PC-9 (cell line): ENCODE measurements around the gene ERC1. TPM values are rescaled to one million over a fixed set of nuclear protein-coding genes. Genes with fewer than 3 reads are reported as not detected.

Source experiments
- BruUV-seq: library from RNA; stranded (reverse); fragments of 400-500 nt; replicated peaks from 2 replicates; lab custom pipeline; 2021; lab: Mats Ljungman, UMichigan
- CTCF ChIA-PET: fragments of 300-600 bp; sonication (Branson Sonifier 250); formaldehyde crosslinking; loops from one replicate; lab custom pipeline; 2022; ENCODE audit warnings: antibody characterized with exemption; lab: Charles Lee
- POLR2A ChIA-PET: fragments of 300-600 bp; sonication (Branson Sonifier 250); formaldehyde crosslinking; loops from one replicate; lab custom pipeline; 2022; ENCODE audit warnings: antibody characterized with exemption; ENCODE audit not compliant: unreplicated experiment; lab: Charles Lee
- DNase-seq, 2 experiments: peaks; one replicate each; pipeline versions ENCODE4 v3.0.0 to v3.0.0-alpha.2; 2015 to 2022; ENCODE audit warnings: mixed read lengths in 1 of 2
- H2AFZ ChIP-seq: fragments of 200-600 bp; sonication (generic); 2 replicates; pipeline ENCODE4 v1.8.1; 2017; ENCODE audit warnings: antibody characterized with exemption
- H3F3A ChIP-seq: fragments of 200-600 bp; sonication (generic); 2 replicates; pipeline ENCODE4 v1.8.1; 2017; ENCODE audit warnings: antibody characterized with exemption, mild to moderate bottlenecking, low read depth; ENCODE audit not compliant: insufficient read depth
- H3K27ac ChIP-seq: fragments of 200-600 bp; sonication (generic); 2 replicates; pipeline ENCODE4 v1.6.1; 2016; ENCODE audit warnings: mixed run types
- H3K27me3 ChIP-seq: fragments of 200-600 bp; sonication (generic); 2 replicates; pipeline ENCODE4 v1.6.1; 2016; ENCODE audit warnings: low read depth, mixed run types; ENCODE audit not compliant: insufficient read depth
- H3K36me3 ChIP-seq: fragments of 200-600 bp; sonication (generic); 2 replicates; pipeline ENCODE4 v1.6.1; 2016; ENCODE audit warnings: low read depth, mixed run types
- H3K4me1 ChIP-seq: fragments of 200-600 bp; sonication (generic); replicated peaks from 2 replicates; pipeline ENCODE4 v1.6.1; 2016; ENCODE audit warnings: mixed run types; ENCODE audit not compliant: insufficient read depth
- H3K4me2 ChIP-seq: fragments of 200-600 bp; sonication (generic); 2 replicates; pipeline ENCODE4 v1.6.1; 2017; ENCODE audit warnings: mixed run types
- H3K4me3 ChIP-seq: fragments of 200-600 bp; sonication (generic); 2 replicates; pipeline ENCODE4 v1.6.1; 2016; ENCODE audit warnings: mixed run types
- H3K79me2 ChIP-seq: fragments of 200-600 bp; sonication (generic); 2 replicates; pipeline ENCODE4 v1.6.1; 2017; ENCODE audit warnings: low read depth, mixed run types
- H3K9me2 ChIP-seq: fragments of 200-600 bp; sonication (generic); 2 replicates; pipeline ENCODE4 v1.8.1; 2017; ENCODE audit warnings: mild to moderate bottlenecking; ENCODE audit not compliant: insufficient read depth
- H3K9me3 ChIP-seq: fragments of 200-600 bp; sonication (generic); 2 replicates; pipeline ENCODE4 v1.8.1; 2016; ENCODE audit warnings: low read depth; ENCODE audit not compliant: insufficient read depth
- H4K20me1 ChIP-seq: fragments of 200-600 bp; sonication (generic); 2 replicates; pipeline ENCODE4 v1.8.1; 2017; ENCODE audit not compliant: insufficient read depth
- EZH2 ChIP-seq: fragments of 200-600 bp; sonication (generic); IDR thresholded peaks from 2 replicates; pipeline ENCODE4 v1.8.0; 2017; ENCODE audit warnings: antibody characterized with exemption, low read depth
- intact Hi-C: fragments of 100-400 bp; cut with micrococcal nuclease; formaldehyde crosslinking; loops from one replicate; pipeline ENCODE4 v1.10.0; 2022; ENCODE audit not compliant: unreplicated experiment
- total RNA-seq: library from RNA; stranded (reverse); gene quantifications from 2 replicates; pipeline ENCODE4 v1.2.3, GENCODE V29; 2021
- TF ChIP-seq, protein P1 (sequence below): fragments of 200-600 bp; sonication (generic); conservative IDR thresholded peaks from 2 replicates; pipeline ENCODE4 v1.6.1; 2017; ENCODE audit warnings: mixed run types, antibody characterized with exemption, mild to moderate bottlenecking, moderate library complexity

Gene ERC1
- total RNA-seq, 1 experiment from 2014 or later = 52.0 TPM

DNA sequence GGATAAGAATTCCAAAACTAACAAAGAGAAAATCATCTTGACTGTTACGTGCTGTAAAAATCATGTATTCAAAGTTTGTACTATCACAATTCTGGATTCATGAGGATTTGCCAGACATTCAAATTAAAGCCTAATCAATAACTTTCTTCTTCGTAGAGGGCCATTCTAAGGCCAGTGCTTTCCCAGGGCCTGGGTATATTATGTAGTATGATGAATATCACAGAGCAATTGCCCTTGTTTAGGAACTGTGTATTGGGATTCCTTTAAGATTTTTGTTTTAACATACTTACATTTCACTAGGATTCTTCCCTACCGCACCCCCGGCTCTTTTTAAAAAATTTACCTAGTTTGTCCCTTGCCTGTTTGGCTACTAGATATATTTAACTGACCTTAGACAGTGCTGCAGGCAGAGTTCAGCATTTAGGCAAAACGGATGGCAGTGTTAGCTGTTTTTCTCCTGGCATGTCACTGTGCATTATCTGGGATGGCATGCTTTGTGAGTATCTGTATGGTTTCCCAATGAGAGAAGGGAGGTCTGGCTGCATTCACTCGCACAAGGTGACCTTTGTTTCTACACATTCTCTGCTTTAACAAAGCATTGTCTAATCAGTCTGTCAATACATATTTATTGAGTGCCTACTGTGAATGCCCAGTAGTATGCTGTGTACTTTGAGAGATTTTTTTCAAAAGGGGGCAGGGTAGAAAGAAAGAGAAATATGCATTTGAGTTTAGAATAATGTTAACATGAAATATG lies 63.3 kb downstream of the ERC1 start:
- CTCF ChIA-PET = no interaction called here
- no peaks in the 10 kb centered on the region for H3K9me2 ChIP-seq
- no peak overlapping the region for H3K27ac ChIP-seq
- H3K9me3 ChIP-seq = no peaks in the 10 kb centered on the region; the same call in 1 of the 2 replicates
- no peak for DNase-seq
- no peak overlapping the region for H2AFZ ChIP-seq
- POLR2A ChIA-PET = interaction anchor here (0.6 kb wide), 1 partner anchor 50 kb away, joined by 12 read pairs; no protein-coding TSS in a partner anchor
- no peaks in the 10 kb centered on the region for H3K4me1 ChIP-seq
- H3F3A ChIP-seq = no peaks in the 10 kb centered on the region; the same call in 1 of the 2 replicates
- no peak overlapping the region for H3K4me2 ChIP-seq
- TF ChIP-seq EZH2 = no peak
- TF ChIP-seq, protein P1, sequence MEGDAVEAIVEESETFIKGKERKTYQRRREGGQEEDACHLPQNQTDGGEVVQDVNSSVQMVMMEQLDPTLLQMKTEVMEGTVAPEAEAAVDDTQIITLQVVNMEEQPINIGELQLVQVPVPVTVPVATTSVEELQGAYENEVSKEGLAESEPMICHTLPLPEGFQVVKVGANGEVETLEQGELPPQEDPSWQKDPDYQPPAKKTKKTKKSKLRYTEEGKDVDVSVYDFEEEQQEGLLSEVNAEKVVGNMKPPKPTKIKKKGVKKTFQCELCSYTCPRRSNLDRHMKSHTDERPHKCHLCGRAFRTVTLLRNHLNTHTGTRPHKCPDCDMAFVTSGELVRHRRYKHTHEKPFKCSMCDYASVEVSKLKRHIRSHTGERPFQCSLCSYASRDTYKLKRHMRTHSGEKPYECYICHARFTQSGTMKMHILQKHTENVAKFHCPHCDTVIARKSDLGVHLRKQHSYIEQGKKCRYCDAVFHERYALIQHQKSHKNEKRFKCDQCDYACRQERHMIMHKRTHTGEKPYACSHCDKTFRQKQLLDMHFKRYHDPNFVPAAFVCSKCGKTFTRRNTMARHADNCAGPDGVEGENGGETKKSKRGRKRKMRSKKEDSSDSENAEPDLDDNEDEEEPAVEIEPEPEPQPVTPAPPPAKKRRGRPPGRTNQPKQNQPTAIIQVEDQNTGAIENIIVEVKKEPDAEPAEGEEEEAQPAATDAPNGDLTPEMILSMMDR = no peak
- no peaks in the 10 kb centered on the region for H3K36me3 ChIP-seq
- H3K4me3 ChIP-seq = no peak overlapping the region
- no peaks in the 10 kb centered on the region for H3K79me2 ChIP-seq
- H3K27me3 ChIP-seq = no peaks in the 10 kb centered on the region
- intact Hi-C loops = no loop called here
- BruUV-seq = no TSS peak
- H4K20me1 ChIP-seq = no peaks in the 10 kb centered on the region

DNA sequence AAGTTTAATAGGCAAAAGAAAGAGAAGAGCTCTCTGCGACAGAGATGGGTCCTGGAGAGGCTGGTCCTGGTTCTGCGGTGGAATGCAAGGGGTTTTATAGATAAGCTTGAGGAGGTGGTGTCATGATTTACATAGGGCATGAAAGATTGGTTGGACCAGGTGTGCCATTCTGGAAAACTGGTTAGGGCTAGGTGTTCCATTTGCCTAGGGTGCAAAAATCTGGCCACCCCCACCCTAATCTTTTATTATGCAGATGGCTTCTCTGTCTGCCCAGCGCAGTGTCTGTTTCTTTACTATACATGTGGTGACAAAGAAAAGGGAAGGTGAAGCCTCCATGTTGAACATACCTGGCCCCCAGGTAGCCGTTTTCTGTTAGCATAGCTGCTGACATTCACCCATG lies 65.4 kb downstream of the ERC1 start:
- H3K79me2 ChIP-seq = peaks cover 4% of the 10 kb centered on the region; the same call in 1 of the 2 replicates
- CTCF ChIA-PET = no interaction called here
- intact Hi-C loops = no loop called here

DNA sequence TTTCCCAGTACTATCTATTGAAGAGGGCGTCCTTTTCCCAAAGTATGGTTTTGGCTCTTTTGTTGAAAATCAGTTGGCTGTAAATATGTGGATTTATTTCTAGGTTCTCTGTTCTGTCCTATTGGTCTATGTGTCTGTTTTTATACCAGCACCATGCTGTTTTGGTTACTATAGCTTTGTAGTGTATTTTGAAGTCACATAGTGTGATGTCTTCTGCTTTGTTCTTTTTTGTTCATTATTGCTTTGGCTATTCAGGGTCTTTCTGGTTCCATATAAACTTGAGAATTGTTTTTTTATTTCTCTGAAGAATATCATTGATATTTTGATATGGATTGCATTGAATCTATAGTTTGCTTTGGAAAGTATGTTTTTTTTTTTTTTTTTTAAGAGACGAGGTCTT lies 67.4 kb downstream of the ERC1 start:
- Histone ChIP-seq H3K27ac (no peak overlapping the region), H3K4me3 (no peak overlapping the region), H3K36me3 (no peaks in the 10 kb centered on the region), H3F3A (no peaks in the 10 kb centered on the region; the same call in 1 of the 2 replicates), H4K20me1 (no peaks in the 10 kb centered on the region), H3K27me3 (no peaks in the 10 kb centered on the region), H3K9me3 (peaks cover 10% of the 10 kb centered on the region; the same call in 1 of the 2 replicates), H3K9me2 (no peaks in the 10 kb centered on the region), H2AFZ (no peak overlapping the region), H3K4me2 (no peak overlapping the region), H3K79me2 (peaks cover 4% of the 10 kb centered on the region; the same call in 1 of the 2 replicates), H3K4me1 (no peaks in the 10 kb centered on the region)
- BruUV-seq = no TSS peak
- ChIA-PET POLR2A (interaction anchor here (0.6 kb wide), 1 partner anchor 68 kb away, joined by 15 read pairs; no protein-coding TSS in a partner anchor), CTCF (no interaction called here)
- DNase-seq = no peak
- intact Hi-C loops = no loop called here
- TF ChIP-seq EZH2 = no peak
- TF ChIP-seq, protein P1 = no peak

More for the DNA sequence above, 65.4 kb downstream of the ERC1 start:
- Histone ChIP-seq H3K27me3 (no peaks in the 10 kb centered on the region), H3K4me1 (no peaks in the 10 kb centered on the region), H3K9me3 (no peaks in the 10 kb centered on the region; the same call in 1 of the 2 replicates), H3K27ac (no peak overlapping the region), H3K4me2 (no peak overlapping the region), H3F3A (no peaks in the 10 kb centered on the region; the same call in 1 of the 2 replicates), H4K20me1 (no peaks in the 10 kb centered on the region), H3K4me3 (no peak overlapping the region), H3K36me3 (no peaks in the 10 kb centered on the region), H2AFZ (no peak overlapping the region), H3K9me2 (no peaks in the 10 kb centered on the region)
- POLR2A ChIA-PET = no interaction called here
- DNase-seq = no peak
- no peak for TF ChIP-seq EZH2
- TF ChIP-seq, protein P1 = no peak
- no TSS peak for BruUV-seq
